HG02623 (cell line): ENCODE data around the gene IGF2BP1.

Experiments used
- ATAC-seq: cut with Tn5 transposase; IDR thresholded peaks from one replicate; pipeline ENCODE4 v1.9.1; 2021; ENCODE audit warnings: moderate library complexity; ENCODE audit not compliant: unreplicated experiment

Gene IGF2BP1

DNA sequence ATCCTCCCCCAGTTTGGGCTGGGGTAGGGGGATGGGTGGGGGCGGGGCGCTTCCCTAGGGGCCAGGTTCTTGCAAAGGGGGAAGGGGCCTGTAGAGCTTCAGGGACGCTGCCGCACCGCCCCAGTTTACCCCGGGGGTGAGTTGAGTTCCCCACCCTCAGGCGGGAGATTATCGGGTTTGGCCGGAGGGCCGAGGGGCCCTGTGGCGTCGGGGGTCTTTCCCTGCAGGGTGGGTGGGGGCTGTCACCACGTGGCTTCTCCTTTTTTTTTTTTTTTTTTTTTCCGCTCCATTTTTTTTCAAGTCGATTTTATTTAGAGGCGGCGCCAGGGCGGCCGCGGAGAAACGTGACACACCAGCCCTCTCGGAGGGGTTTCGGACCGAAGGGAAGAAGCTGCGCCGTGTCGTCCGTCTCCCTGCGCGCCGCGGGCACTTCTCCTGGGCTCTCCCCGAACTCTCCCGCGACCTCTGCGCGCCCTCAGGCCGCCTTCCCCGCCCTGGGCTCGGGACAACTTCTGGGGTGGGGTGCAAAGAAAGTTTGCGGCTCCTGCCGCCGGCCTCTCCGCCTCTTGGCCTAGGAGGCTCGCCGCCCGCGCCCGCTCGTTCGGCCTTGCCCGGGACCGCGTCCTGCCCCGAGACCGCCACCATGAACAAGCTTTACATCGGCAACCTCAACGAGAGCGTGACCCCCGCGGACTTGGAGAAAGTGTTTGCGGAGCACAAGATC is at the start of gene IGF2BP1:
Gene IGF2BP1 (plus strand): TSS at position 283 of the 724 bp plus-strand sequence. CDS start 361 bp downstream, at position 644.
- no peak for ATAC-seq

DNA sequence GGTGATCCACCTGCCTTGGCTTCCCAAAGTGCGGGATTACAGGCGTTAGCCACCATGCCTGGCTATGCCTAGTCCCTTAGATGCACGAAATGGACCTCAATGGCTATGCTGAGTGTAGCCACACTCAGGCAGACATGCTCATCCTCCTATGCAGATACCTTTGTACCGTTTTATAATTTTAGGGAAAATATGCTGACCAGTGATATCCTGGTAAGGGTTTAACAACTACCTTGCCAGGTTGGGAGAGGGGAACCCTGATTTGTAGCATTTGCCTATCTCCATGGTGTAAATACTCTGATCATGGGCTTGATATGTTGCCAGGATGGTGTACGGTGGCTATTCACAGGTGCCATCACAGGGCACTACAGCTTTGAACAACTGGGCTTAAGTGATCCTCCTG is 45.6 kb upstream of the IGF2BP1 start:
- no peak for ATAC-seq

DNA sequence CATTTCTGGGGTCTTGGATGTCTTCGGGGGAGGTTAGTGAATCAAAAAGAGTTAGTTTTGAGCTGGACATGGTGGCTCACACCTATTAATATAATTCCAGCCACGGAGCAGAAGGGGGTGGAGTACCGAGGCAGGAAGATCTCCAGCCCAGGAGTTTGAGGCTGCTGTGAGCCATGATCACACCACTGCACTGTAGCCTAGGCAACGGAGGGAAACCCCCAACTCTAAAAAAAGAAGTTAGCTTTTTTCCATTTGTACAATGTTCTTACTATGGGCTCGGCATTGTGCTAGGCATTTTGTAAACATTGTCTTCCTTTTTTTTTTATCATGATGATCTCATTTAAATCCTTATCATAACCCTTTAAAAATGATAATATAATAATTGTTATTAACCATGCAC is 44.3 kb upstream of the IGF2BP1 start:
- ATAC-seq = no peak

DNA sequence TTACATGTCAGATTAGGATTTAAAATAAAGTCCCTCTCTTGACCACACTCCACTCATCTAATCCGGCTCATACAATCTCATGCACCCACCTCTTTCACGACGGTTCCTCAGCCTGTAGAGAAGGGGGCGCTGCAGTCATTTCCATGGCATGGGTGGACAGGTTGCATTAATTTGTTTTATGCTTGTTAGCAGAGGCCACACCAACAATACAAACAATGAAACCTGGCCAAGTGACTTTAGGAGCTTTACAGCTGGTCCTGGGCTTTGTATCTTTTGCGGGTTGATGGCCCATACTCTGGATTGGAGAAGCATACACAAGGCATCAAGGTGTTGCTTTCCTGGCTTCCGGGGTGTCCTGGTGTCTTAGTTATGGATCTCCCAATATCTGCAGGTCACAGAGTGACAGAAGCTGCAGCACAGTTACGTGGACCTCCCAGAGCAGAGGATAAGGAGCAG is 42.9 kb upstream of the IGF2BP1 start:
- no peak for ATAC-seq

DNA sequence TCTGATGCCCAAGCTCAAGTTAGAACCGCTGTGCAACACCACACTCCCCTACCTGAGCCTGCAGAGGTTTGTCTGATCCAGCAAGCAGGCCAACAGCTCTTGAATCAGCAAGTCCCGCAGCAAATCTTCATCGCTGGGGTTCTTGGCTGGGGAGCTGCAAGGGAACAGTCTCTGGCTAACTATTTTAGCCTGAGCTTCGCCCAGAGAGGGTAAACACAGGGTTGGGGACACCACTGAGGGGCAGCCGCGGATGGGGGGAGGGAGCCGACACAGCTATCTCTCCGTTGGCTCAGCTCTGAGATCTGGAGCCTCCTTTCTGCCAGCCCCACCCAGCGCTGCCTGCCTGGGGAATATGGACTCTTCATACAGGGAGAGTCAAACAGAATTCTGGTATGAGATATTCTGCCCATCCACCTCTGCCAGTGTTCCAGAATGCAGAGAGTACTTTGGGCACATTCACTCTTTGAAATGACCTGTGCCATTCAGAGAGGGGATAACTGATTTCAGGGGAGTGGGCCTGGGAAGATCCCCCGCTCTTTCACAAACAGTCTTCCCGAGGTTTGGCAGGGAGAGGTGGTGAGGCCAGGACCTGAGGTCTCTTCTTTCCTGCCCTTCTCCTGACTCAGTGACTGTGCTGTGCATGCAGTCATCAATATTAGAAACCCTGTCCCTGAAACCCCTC is 36.2 kb upstream of the IGF2BP1 start:
- ATAC-seq = no peak

DNA sequence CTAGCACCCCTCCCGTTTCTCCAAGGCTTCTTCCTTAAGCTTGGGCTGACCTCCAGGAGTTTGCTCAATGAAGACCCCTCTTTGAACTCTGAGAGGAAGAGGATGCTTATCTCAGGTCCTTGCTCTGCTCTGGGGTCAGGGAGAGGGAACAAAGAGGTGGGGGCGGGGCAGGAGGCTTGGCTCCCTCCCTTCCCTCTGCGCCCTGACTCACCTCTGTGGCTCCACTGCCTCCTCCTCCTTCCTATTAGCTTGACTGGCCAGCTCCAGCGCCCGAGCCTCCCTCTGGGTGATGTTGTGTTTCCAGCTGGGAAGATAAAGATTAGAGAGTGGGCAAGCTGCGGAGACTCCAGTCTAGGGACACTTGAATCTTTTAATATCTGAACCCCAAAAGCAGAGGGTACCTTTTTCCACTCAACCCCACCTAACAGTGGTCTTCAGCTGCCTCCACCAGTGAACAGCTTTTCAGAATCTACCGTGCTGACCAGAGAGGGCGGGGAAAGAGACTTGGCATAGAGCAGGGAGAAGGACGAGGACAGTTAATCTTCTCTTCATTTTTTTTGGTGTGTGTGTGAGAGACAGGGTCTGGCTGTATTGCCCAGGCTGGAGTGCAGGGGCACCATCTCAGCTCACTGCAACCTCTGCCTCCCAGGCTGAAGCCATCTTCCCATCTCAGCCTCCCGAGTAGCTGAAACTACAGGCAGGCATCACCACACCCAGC is 35.5 kb upstream of the IGF2BP1 start:
- no peak for ATAC-seq

DNA sequence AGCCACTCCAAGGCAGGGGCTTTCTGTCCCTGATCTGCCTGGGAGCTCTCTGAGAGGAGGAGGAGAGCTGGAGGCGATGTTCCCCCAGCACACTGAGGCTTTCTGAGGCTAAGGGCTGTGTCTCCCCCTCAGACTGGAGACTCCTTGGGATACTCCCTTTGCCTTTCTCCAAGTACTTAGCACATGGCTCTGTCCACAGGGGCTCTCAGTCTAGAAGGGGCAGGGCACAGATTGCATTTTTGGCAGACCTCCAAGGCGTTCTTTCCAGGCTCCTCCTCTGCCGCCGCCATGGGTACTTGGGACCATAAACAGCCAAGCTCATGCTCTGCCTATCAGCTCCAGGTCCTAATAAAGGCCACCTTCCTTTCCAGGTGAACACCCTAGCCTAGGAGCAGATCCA is 27.0 kb upstream of the IGF2BP1 start:
- no peak for ATAC-seq

DNA sequence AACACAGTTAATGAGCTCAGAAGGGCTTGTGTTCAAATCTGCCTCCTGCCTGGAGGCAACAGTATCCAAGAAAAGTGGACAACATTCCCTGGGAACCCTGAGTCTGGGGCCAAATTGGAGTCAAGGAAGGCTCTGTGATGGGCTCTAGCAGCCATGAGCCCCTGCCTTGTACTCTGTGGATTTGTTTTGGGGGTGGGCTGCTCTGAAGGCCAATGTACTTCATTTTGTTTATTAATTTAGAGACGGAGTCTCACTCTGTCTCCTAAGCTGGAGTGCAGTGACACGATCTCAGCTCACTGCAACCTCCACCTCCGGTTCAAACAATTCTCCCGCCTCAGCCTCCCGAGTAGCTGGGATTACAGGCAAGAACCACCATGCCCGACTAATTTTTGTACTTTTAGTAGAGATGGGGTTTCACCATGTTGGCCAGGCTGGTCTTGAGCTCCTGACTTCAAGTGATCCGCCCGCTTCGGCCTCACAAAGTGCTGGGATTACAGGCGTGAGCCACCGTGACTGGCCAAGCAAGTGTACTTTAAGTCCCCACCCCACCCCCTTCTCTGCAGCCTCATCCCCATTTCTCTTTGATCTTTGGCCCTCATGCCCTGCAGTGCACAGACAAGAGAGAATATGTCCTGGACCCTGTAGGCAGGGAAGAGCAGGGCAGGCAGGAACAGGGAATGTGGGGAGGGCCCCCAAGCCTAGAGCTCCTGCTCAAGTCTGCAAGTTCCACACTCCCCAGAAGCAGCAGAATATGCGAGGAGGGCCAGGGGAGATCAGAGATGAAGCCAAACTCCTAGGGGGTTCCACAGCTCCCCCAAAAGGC is 26.1 kb upstream of the IGF2BP1 start:
- ATAC-seq = no peak

DNA sequence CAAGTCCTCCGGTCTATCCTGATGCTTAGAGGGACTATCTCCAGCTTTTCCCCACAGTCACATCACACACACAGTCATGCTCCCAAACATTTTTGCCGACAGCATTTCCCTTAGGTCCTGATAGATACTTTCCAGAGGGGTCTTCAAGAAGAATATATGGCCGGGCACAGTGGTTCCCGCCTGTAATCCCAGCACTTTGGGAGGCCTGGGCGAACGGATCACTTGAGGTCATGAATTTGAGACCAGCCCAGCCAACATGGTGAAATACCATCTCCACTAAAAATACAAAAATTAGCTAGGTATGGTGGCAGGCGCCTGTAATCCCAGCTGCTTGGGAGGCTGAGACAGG is 24.5 kb upstream of the IGF2BP1 start:
- ATAC-seq = no peak

DNA sequence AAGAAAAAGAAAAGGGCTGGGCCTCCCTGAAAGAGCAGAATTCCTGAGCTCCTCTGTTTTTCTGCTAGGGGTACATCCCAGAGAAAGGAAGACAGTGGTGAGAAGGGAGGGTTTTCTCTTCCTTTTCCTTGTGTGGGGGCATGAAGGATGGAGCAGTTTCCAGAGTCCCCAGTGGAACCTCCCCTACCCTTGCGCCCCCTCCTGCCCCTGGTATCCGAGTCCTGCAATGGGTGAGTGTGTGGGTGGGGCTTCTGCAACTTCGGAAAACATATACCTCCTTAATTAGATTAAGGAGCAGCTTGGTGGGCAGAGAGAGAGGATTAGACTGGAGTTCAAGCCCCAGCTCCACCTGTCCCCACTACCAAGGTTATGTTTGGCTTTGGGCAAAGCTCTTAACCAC is 23.4 kb upstream of the IGF2BP1 start:
- no peak for ATAC-seq

DNA sequence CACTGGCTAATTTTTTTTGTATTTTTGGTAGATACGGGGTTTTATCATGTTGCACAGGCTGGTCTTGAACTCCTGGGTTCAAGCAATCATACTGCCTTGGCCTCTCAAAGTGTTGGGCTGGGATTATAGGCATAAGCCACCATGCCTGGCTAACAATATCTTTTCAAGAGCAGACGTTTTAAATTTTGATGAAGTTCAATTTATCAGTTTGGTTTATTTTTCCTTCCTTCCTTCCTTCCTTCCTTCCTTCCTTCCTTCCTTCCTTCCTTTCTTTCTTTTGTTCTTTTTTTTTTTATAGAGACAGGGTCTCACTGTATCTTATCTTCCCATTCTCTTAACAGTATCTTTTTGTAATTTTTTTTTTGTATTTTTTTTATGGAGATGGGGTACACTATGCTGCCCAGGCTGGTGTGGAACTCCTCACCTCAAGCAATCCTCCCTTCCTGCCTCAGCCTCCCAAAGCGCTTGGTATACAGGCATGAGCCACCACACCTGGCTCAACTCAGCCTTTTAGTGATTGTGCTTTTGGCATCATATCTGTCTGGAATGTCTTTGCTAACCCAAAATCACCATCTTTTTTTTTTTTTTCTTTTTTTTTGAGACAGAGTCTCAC is 15.2 kb upstream of the IGF2BP1 start:
- no peak for ATAC-seq

DNA sequence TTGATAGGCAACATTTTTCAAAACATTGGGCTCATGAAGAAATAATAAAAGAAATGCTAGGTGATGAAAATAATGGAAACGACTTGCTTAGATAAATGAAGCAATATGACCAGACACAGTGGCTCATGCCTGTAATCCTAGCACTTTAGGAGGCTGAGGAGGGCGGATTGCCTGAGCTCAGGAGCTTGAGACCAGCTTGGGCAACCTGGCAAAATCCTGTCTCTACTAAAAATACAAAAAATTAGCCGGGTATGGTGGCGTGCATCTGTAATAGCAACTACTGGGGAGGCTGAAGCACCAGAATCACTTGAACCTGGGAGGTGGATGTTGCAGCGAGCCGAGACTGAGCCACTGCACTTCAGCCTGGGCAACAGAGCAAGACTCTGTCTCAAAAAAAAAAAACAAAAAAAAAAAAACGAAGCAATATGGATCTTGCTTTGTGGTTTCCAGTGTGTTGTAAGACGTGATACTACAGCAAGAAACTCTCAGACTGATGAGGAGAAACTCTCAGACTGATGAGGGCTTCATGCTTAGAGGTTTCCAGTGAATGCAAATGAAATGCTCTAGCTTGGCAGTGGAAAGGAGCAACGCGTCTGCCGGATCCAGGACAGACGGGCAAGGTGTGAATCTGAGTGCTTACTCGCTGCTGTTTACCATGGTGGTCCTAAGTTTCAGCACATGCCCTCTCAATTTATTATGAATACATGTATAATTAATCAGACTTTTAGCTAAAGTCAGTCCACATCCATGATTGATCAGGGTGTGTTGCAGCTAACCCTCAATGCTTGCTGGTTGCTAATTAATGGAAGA is 11.5 kb upstream of the IGF2BP1 start:
- no peak for ATAC-seq

DNA sequence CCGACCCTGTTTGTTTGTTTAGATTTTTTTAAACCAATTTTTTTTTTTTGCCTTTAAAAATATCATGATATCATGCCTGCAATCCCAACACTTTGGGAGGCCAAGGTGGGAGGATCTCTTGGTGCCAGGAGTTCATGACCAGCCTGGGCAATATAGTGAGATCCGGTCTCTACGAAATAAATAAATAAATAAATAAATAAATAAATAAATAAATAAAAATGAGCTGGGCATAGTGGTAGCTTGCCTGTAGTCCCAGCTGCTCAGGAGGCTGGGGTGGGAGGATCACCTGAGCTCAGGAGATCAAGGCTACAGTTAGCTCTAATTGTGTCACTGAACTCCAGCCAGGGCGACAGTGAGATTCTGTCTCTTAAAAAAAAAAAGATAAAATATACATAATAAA is 8.1 kb upstream of the IGF2BP1 start:
- no peak for ATAC-seq

DNA sequence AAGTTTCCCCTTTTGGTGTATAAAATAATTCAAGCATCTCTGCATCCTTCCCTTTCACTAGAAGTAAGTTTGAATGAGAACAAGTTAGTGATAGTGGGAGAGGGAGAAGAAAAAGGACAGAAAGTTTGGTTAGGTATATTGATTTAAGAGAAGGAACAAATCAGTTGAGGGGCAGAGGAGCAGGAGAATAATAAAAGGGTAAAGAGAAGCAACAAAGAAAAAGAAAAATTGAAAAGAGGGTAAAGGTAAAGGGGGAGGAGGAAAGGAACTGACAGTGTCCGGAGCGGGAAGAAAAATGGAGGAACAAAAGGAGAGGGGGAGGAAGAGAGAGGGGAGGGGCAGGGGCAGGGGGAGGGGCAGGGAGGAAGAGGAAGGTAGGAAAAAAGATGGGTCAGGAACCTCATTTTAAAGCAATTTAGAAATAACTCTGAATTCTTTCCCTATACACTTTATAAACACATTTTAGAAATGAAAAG is 6.3 kb upstream of the IGF2BP1 start:
- no peak for ATAC-seq

DNA sequence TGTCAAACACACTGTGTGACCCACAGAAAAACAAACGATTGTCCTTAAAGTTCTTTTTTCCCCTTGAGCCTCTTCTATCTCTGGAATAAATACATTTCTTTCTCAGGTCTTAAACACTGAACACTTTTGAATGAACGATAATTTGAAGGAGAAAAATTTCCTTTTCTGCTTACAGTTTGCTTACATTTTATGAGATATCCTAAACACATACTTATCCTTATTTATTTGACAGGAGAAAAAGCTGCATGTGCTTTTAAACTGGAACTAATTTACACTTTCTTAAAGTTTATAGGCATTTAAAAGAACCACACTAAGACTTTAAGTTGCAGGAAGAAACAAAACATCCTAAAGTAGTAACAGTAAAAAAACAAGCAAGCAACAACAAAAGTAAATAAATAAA is 4.7 kb upstream of the IGF2BP1 start:
- ATAC-seq = no peak

DNA sequence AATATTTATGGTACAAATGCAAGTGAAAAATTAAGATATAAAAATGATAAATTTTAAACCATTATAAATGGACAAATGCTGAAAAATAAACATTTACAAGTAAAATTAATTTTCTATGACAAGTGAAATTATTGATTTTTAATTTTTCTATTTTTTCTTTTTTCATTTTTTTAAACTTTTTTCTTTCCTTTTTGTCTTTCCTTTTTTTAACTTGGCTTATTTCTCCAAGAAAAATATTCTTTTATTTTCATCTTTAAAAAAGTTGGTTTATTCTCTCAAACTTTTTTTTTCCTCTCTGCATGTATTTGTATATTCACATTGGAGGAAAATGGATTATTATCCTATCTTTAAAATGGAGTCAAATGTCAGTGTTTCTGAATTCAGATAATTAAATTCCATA is 3.9 kb upstream of the IGF2BP1 start:
- ATAC-seq = no peak

DNA sequence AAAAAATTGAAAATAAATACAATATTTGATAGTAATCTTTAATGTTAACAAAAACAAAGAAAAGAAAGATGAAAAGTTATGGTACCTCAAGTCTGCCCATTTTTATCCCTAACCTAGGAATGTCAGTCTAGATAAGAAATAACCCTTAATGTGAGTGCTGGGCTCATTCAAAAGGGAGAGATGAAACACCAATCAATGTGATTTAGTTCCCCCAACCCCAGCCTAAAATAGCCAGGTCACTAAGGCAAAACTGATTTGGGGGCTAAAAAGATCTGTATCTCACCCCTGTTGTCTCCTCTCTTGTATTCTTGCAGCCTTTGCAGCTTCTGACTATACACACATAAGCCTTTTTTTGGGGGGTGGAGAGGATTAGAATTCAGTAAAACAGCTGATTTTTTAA is 3.2 kb upstream of the IGF2BP1 start:
- no peak for ATAC-seq

DNA sequence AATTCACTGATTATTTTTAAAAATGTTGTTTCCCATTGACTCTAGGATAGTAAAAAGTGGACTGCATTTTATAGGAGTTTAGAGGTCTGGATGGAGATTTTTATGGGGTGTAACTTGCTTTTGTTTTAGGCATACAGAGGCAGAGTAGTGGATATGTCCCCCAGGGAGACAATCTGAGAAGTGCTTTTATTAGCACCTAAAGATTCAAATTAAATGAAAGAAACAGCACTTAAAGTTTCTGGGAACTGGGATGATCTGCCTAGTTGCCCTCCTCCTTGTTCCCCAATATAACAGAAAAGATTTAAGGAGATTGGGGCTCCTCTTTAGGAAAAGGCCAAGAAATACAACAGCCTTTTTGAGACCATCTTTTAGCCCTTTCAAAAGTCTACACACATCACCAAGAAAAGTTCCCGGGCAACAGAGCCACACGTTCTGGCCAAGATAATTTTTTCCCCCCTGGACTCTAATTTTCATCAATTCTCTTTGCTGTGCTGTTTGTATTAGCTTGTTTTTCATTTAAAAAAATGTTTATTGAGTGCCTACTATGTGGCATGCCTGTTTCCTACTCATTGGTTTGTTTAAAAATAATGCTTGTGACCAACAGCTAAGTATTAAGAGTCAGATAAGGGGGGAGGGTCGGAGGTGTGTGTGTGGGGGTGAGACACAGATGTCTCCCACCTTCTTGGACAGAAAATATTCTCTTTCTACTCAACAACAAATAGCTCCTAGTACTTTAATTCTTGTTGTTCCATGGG is 2.5 kb upstream of the IGF2BP1 start:
- ATAC-seq = no peak

DNA sequence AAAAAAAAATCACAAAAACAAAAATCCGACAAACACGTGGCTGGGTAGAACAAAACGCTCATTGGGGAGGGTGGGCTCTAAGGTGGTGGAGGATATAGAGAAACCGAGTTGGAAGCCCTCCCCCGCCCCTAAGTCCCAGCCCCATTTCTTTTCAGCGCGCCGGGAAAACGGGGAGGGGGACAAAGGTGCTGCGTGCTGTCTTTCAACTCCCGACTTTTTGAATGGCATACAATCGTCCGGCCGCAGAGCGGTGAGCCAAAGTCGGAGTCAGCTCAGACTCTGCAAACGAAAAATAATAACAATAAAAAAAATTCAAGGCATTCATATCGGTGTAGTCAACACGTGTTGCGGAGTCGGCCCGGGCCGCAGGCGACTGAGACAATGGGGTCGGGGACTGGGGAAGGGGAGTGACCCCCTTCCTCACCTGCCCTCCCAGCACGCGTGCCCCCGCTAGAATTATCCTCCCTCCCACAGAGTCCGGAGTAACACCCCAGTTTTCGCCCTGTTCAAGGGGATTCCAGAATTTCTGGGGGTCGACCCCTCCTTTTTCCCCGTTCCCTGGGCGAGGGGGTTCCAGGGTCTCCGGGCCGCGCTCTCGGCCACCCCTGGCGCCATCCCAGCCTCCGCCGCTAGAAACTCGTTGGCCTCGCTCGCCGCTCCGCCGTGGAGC is 1.7 kb upstream of the IGF2BP1 start:
- ATAC-seq = no peak
